Endothelial cell (in vitro differentiated cells): ENCODE results near the gene ANOS1. TPM values are rescaled to one million over a fixed set of nuclear protein-coding genes. Genes with fewer than 3 reads are reported as not detected.

Source experiments
- DNase-seq: peaks from one replicate; pipeline ENCODE4 v3.0.0; 2021; ENCODE audit warnings: low spot score
- H3K27ac Mint-ChIP-seq: one replicate; pipeline ENCODE4 v1.8.0; 2021; ENCODE audit warnings: mixed read lengths, inconsistent platforms; ENCODE audit not compliant: unreplicated experiment
- H3K27me3 Mint-ChIP-seq: one replicate; pipeline ENCODE4 v1.8.0; 2021; ENCODE audit warnings: mild to moderate bottlenecking, moderate library complexity, mixed read lengths, inconsistent platforms; ENCODE audit not compliant: unreplicated experiment
- H3K36me3 Mint-ChIP-seq: one replicate; pipeline ENCODE4 v1.8.0; 2021; ENCODE audit warnings: mild to moderate bottlenecking, low read depth, mixed read lengths, inconsistent platforms; ENCODE audit not compliant: unreplicated experiment
- H3K4me1 Mint-ChIP-seq: one replicate; pipeline ENCODE4 v1.8.0; 2021; ENCODE audit warnings: mild to moderate bottlenecking, mixed read lengths, inconsistent platforms; ENCODE audit not compliant: unreplicated experiment
- H3K4me3 Mint-ChIP-seq: one replicate; pipeline ENCODE4 v1.8.0; 2021; ENCODE audit warnings: mild to moderate bottlenecking, mixed read lengths, inconsistent platforms; ENCODE audit not compliant: unreplicated experiment
- H3K9me3 Mint-ChIP-seq: one replicate; pipeline ENCODE4 v1.8.0; 2021; ENCODE audit warnings: mixed read lengths, inconsistent platforms; ENCODE audit not compliant: unreplicated experiment
- CTCF ChIP-seq: fragments of 200-600 bp; sonication (generic); IDR thresholded peaks from one replicate; pipeline ENCODE4 v1.5.0; 2021; ENCODE audit warnings: antibody characterized with exemption; ENCODE audit not compliant: unreplicated experiment
- total RNA-seq: library from RNA; stranded (reverse); fragmentation: NEBNext Ultra II Directional; extraction: Animal tissue kit (Norgen Biotek cat#: 25700); gene quantifications from one replicate; pipeline ENCODE4 v1.2.1, GENCODE V29; 2021; ENCODE audit not compliant: unreplicated experiment

ANOS1 gene
- total RNA-seq, 1 donor from 2014 or later = 9.6 TPM

GRCh38 chrX:8607326-8607725 lies 124.6 kb downstream of the ANOS1 start:
- Mint-ChIP-seq H3K27ac (no peak overlapping the region), H3K36me3 (no peaks in the 10 kb centered on the region), H3K4me3 (no peak overlapping the region), H3K9me3 (no peaks in the 10 kb centered on the region), H3K4me1 (no peaks in the 10 kb centered on the region), H3K27me3 (no peaks in the 10 kb centered on the region)
- no peak for DNase-seq
- TF ChIP-seq CTCF = no peak

GRCh38 chrX:8604131-8604530 lies 127.8 kb downstream of the ANOS1 start:
- TF ChIP-seq CTCF = no peak
- H3K27ac Mint-ChIP-seq = no peak overlapping the region
- no peaks in the 10 kb centered on the region for H3K4me1 Mint-ChIP-seq
- no peaks in the 10 kb centered on the region for H3K27me3 Mint-ChIP-seq
- no peak overlapping the region for H3K4me3 Mint-ChIP-seq
- H3K9me3 Mint-ChIP-seq = no peaks in the 10 kb centered on the region
- DNase-seq = no peak
- no peaks in the 10 kb centered on the region for H3K36me3 Mint-ChIP-seq

- H3K27me3 Mint-ChIP-seq = no peaks in the 10 kb centered on the region
- TF ChIP-seq CTCF = no peak
- peaks cover 2% of the 10 kb centered on the region for H3K4me1 Mint-ChIP-seq
- H3K36me3 Mint-ChIP-seq = no peaks in the 10 kb centered on the region
- H3K4me3 Mint-ChIP-seq = no peak overlapping the region
- no peak overlapping the region for H3K27ac Mint-ChIP-seq
- H3K9me3 Mint-ChIP-seq = no peaks in the 10 kb centered on the region
- no peak for DNase-seq
Measured at GRCh38 chrX:8591501-8591900, 140.4 kb downstream of the ANOS1 start.

GRCh38 chrX:8586953-8587352 lies 145.0 kb downstream of the ANOS1 start:
- no peak overlapping the region for H3K27ac Mint-ChIP-seq

GRCh38 chrX:8579602-8580001 lies 152.3 kb downstream of the ANOS1 start:
- no peak for DNase-seq
- TF ChIP-seq CTCF = no peak
- H3K36me3 Mint-ChIP-seq = no peaks in the 10 kb centered on the region
- no peaks in the 10 kb centered on the region for H3K9me3 Mint-ChIP-seq
- H3K27ac Mint-ChIP-seq = no peak overlapping the region
- peaks cover 2% of the 10 kb centered on the region for H3K27me3 Mint-ChIP-seq
- peaks cover 13% of the 10 kb centered on the region for H3K4me1 Mint-ChIP-seq
- no peak overlapping the region for H3K4me3 Mint-ChIP-seq

More at GRCh38 chrX:8586953-8587352, 145.0 kb downstream of the ANOS1 start:
- Mint-ChIP-seq H3K36me3 (no peaks in the 10 kb centered on the region), H3K4me1 (peaks cover 5% of the 10 kb centered on the region), H3K4me3 (no peak overlapping the region), H3K9me3 (no peaks in the 10 kb centered on the region), H3K27me3 (peaks cover 2% of the 10 kb centered on the region)
- TF ChIP-seq CTCF = no peak
- DNase-seq = no peak
